H9 (cell line): ENCODE data around the gene HS3ST3B1. TPM values are rescaled to one million over a fixed set of nuclear protein-coding genes. Genes with fewer than 3 reads are reported as not detected.

Experiments
- DNase-seq: peaks from one replicate; pipeline ENCODE4 v3.0.0-alpha.2; 2017
- H2AFZ ChIP-seq: one replicate; pipeline ENCODE4 v1.6.1; 2013; ENCODE audit warnings: mild to moderate bottlenecking, low read length, control low read depth, moderate library complexity
- H2AK5ac ChIP-seq: 2 replicates; pipeline ENCODE4 v1.6.1; 2013; ENCODE audit warnings: low read length, control low read depth, mixed read lengths; ENCODE audit not compliant: insufficient read length
- H2BK120ac ChIP-seq: one replicate; pipeline ENCODE4 v1.6.1; 2013; ENCODE audit warnings: low read depth, mild to moderate bottlenecking, low read length, control low read depth, inconsistent platforms; ENCODE audit not compliant: poor library complexity, severe bottlenecking
- H2BK12ac ChIP-seq: 2 replicates; pipeline ENCODE4 v1.6.1; 2013; ENCODE audit warnings: low read length, control low read depth, mixed read lengths, low read depth; ENCODE audit not compliant: insufficient read length
- H2BK15ac ChIP-seq: 2 replicates; pipeline ENCODE4 v1.6.1; 2013; ENCODE audit warnings: low read depth, low read length, control low read depth
- H2BK20ac ChIP-seq: one replicate; pipeline ENCODE4 v1.6.1; 2013; ENCODE audit warnings: low read depth, mild to moderate bottlenecking, low read length, control low read depth, inconsistent platforms; ENCODE audit not compliant: poor library complexity, severe bottlenecking
- H2BK5ac ChIP-seq: 2 replicates; pipeline ENCODE4 v1.6.1; 2013; ENCODE audit warnings: low read length, control low read depth, mixed read lengths; ENCODE audit not compliant: insufficient read length
- H3K14ac ChIP-seq: 2 replicates; pipeline ENCODE4 v1.6.1; 2013; ENCODE audit warnings: low read length, control low read depth; ENCODE audit not compliant: insufficient read depth
- H3K18ac ChIP-seq: 2 replicates; pipeline ENCODE4 v1.6.1; 2013; ENCODE audit warnings: low read depth, mild to moderate bottlenecking, mixed read lengths, low read length, control low read depth; ENCODE audit not compliant: insufficient read length
- H3K23ac ChIP-seq: 2 replicates; pipeline ENCODE4 v1.6.1; 2013; ENCODE audit warnings: low read length, control low read depth, mixed read lengths, low read depth; ENCODE audit not compliant: insufficient read length
- H3K23me2 ChIP-seq: 2 replicates; pipeline ENCODE4 v1.6.1; 2013; ENCODE audit warnings: low read depth, mild to moderate bottlenecking, mixed read lengths, low read length, control low read depth; ENCODE audit not compliant: insufficient read length, poor library complexity, severe bottlenecking
- H3K27ac ChIP-seq: 2 replicates; pipeline ENCODE4 v1.5.1; 2013; ENCODE audit warnings: low read length, control low read depth, mixed read lengths, low read depth; ENCODE audit not compliant: insufficient read length
- H3K27me3 ChIP-seq: 2 replicates; pipeline ENCODE4 v1.6.1; 2013; ENCODE audit warnings: low read length, control low read depth, inconsistent platforms; ENCODE audit not compliant: insufficient read depth
- H3K4ac ChIP-seq: 2 replicates; pipeline ENCODE4 v1.6.1; 2013; ENCODE audit warnings: low read depth, mild to moderate bottlenecking, control low read depth, inconsistent platforms, low read length, moderate library complexity
- H3K4me1 ChIP-seq: 2 replicates; pipeline ENCODE4 v1.6.1; 2013; ENCODE audit warnings: low read length, control low read depth, inconsistent platforms; ENCODE audit not compliant: insufficient read depth
- H3K4me2 ChIP-seq: 2 replicates; pipeline ENCODE4 v1.6.1; 2013; ENCODE audit warnings: low read length, control low read depth, mixed read lengths; ENCODE audit not compliant: insufficient read length, insufficient read depth
- H3K56ac ChIP-seq: 2 replicates; pipeline ENCODE4 v1.6.1; 2013; ENCODE audit warnings: low read depth, mild to moderate bottlenecking, mixed read lengths, low read length, control low read depth; ENCODE audit not compliant: insufficient read length
- H3K79me1 ChIP-seq: 2 replicates; pipeline ENCODE4 v1.6.1; 2013; ENCODE audit warnings: low read depth, mild to moderate bottlenecking, moderate library complexity, low read length, control low read depth, inconsistent platforms; ENCODE audit not compliant: insufficient read depth, poor library complexity, severe bottlenecking
- H3K79me2 ChIP-seq: 2 replicates; pipeline ENCODE4 v1.6.1; 2013; ENCODE audit warnings: low read length, control low read depth, inconsistent platforms; ENCODE audit not compliant: insufficient read depth
- H3K9ac ChIP-seq: 2 replicates; pipeline ENCODE4 v1.6.1; 2013; ENCODE audit warnings: low read length, control low read depth, mixed read lengths; ENCODE audit not compliant: insufficient read length; ENCODE audit errors: extremely low read depth
- H3K9me3 ChIP-seq: one replicate; pipeline ENCODE4 v1.6.1; 2013; ENCODE audit warnings: low read depth, low read length, inconsistent platforms; ENCODE audit not compliant: control insufficient read depth
- H3T11ph ChIP-seq: one replicate; pipeline ENCODE4 v1.6.1; 2013; ENCODE audit warnings: mild to moderate bottlenecking, low read length, control low read depth, inconsistent platforms
- H4K20me1 ChIP-seq: one replicate; pipeline ENCODE4 v1.6.1; 2013; ENCODE audit not compliant: control insufficient read depth, insufficient read length, insufficient read depth
- H4K5ac ChIP-seq: 2 replicates; pipeline ENCODE4 v1.6.1; 2013; ENCODE audit warnings: low read depth, mild to moderate bottlenecking, mixed read lengths, low read length, control low read depth; ENCODE audit not compliant: insufficient read length
- H4K8ac ChIP-seq: replicated peaks from 2 replicates; pipeline ENCODE4 v1.6.1; 2013; ENCODE audit warnings: low read length, control low read depth, mixed read lengths, low read depth; ENCODE audit not compliant: insufficient read length
- H4K91ac ChIP-seq: 2 replicates; pipeline ENCODE4 v1.6.1; 2013; ENCODE audit warnings: low read depth, mild to moderate bottlenecking, moderate library complexity, mixed read lengths, low read length, control low read depth; ENCODE audit not compliant: insufficient read length
- H3K27ac Mint-ChIP-seq, 3 experiments: 2 replicates in 2 of 3; 3 replicates in 1 of 3; pipeline ENCODE4 v1.8.0; 2020 to 2021; ENCODE audit warnings: mixed read lengths in 3 of 3, mild to moderate bottlenecking in 1 of 3, moderate library complexity in 1 of 3
- H3K27me3 Mint-ChIP-seq: 2 replicates; pipeline ENCODE4 v1.8.0; 2021; ENCODE audit warnings: low read depth, mild to moderate bottlenecking, moderate library complexity, mixed read lengths
- H3K36me3 Mint-ChIP-seq, 3 experiments: 2 replicates in 2 of 3; 3 replicates in 1 of 3; pipeline ENCODE4 v1.8.0; 2020 to 2021; ENCODE audit warnings: low read depth in 3 of 3, mixed read lengths in 3 of 3; ENCODE audit not compliant: insufficient read depth in 1 of 3
- H3K4me1 Mint-ChIP-seq, 2 experiments: 2 replicates each; pipeline ENCODE4 v1.8.0; 2020; ENCODE audit warnings: mixed read lengths in 2 of 2
- H3K4me3 Mint-ChIP-seq, 2 experiments: 2 replicates in 1 of 2; 3 replicates in 1 of 2; pipeline ENCODE4 v1.8.0; 2020 to 2021; ENCODE audit warnings: mild to moderate bottlenecking in 2 of 2, mixed read lengths in 2 of 2, moderate library complexity in 1 of 2
- H3K9me3 Mint-ChIP-seq, 2 experiments: 2 replicates in 1 of 2; 3 replicates in 1 of 2; pipeline ENCODE4 v1.8.0; 2020; ENCODE audit warnings: mild to moderate bottlenecking in 2 of 2, mixed read lengths in 2 of 2, moderate library complexity in 1 of 2
- CTCF ChIP-seq: fragments of 200-600 bp; sonication (generic); conservative IDR thresholded peaks from 3 replicates; pipeline ENCODE4 v1.8.0; 2021; ENCODE audit warnings: antibody characterized with exemption, mild to moderate bottlenecking
- WGBS: extraction: QIAGEN DNeasy Blood & Tissue Kit; methylation state at CpG from one replicate; pipeline ENCODE4 v1.1.7; 2013; ENCODE audit warnings: missing lambda C conversion rate, low lambda C conversion rate, mixed read lengths; ENCODE audit not compliant: insufficient read length; ENCODE audit errors: extremely low coverage; 5-methylcytosine and 5-hydroxymethylcytosine counted together
- total RNA-seq: library from RNA; stranded (reverse); gene quantifications from 2 replicates; pipeline ENCODE4 v1.2.1, GENCODE V29; 2021

HS3ST3B1 gene
- total RNA-seq, 1 experiment from 2014 or later = 2.8 TPM

DNA sequence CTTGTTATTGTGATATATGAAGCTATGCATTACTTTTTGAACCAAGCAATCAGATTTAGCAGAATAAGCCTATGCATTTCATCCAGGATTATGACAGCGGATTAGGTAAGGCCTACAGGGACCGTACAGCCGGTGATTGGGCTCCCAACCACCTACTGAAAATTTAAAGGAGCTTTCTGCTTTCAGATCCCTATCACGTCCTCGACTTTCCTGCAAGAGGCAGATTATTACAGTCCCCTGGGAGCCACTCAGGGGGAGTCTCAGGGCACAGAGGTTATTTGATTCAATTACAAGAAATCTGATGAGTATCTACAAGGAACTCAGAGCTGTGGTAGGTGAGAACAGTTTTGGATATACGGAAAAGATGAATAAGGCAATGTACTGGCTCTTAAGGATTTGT is 80.7 kb downstream of the HS3ST3B1 start:
- H4K91ac ChIP-seq = no peak overlapping the region
- no peak overlapping the region for H2BK5ac ChIP-seq
- H3K9me3 ChIP-seq = no peaks in the 10 kb centered on the region
- no peak overlapping the region for H3K14ac ChIP-seq
- H3K4me3 Mint-ChIP-seq = no peak overlapping the region
- H3K79me2 ChIP-seq = no peaks in the 10 kb centered on the region
- no peak overlapping the region for H3K18ac ChIP-seq
- H3K56ac ChIP-seq = no peak overlapping the region
- WGBS = no CpG with 5 or more reads among the region's 6 CpGs
- no peaks in the 10 kb centered on the region for H3K23me2 ChIP-seq
- no peaks in the 10 kb centered on the region for H4K20me1 ChIP-seq
- H4K8ac ChIP-seq = no peak overlapping the region
- no peak overlapping the region for H2AFZ ChIP-seq
- H3K27ac ChIP-seq = no peak overlapping the region
- H2BK120ac ChIP-seq = no peak overlapping the region
- no peak for TF ChIP-seq CTCF
- no peaks in the 10 kb centered on the region; the same call in 1 of the 2 replicates for H3K27me3 Mint-ChIP-seq
- H3K9me3 Mint-ChIP-seq = no peaks in the 10 kb centered on the region; a peak in 1 of 5 replicates
- no peaks in the 10 kb centered on the region for H3K4me1 Mint-ChIP-seq
- H2AK5ac ChIP-seq = no peak overlapping the region
- H2BK15ac ChIP-seq = no peak overlapping the region
- H3K36me3 Mint-ChIP-seq = no peaks in the 10 kb centered on the region
- H2BK12ac ChIP-seq = no peak overlapping the region
- no peaks in the 10 kb centered on the region for H3K27me3 ChIP-seq
- H4K5ac ChIP-seq = no peak overlapping the region
- no peak overlapping the region for H3K9ac ChIP-seq
- H2BK20ac ChIP-seq = no peak overlapping the region
- H3K23ac ChIP-seq = no peak overlapping the region
- no peaks in the 10 kb centered on the region for H3K4me1 ChIP-seq
- H3K79me1 ChIP-seq = no peaks in the 10 kb centered on the region
- H3K4me2 ChIP-seq = no peak overlapping the region
- H3K27ac Mint-ChIP-seq = no peak overlapping the region; a peak in 1 of 7 replicates
- DNase-seq = no peak
- no peak overlapping the region for H3K4ac ChIP-seq
- no peak overlapping the region for H3T11ph ChIP-seq
